H1 (cell line): ENCODE measurements around the gene KIDINS220. TPM values are rescaled to one million over a fixed set of nuclear protein-coding genes. Genes with fewer than 3 reads are reported as not detected.

Source experiments
- CTBP2 ChIP-seq: IDR thresholded peaks from 2 replicates; pipeline ENCODE4 v1.7.0; 2011; ENCODE audit warnings: borderline replicate concordance, mild to moderate bottlenecking, moderate library complexity, mixed read lengths, low read length; ENCODE audit not compliant: insufficient read depth, insufficient read length
- FOSL1 ChIP-seq: IDR thresholded peaks from 2 replicates; pipeline ENCODE4 v1.6.1; 2011; ENCODE audit warnings: mild to moderate bottlenecking, low read depth, low read length, moderate library complexity; ENCODE audit not compliant: insufficient read depth
- SRF ChIP-seq: IDR thresholded peaks from 2 replicates; pipeline ENCODE4 v1.6.1; 2011; ENCODE audit warnings: mild to moderate bottlenecking, low read depth, low read length, moderate library complexity
- TAF1 ChIP-seq: IDR thresholded peaks from 2 replicates; pipeline ENCODE4 v1.6.1; 2011; ENCODE audit warnings: mild to moderate bottlenecking, low read depth, low read length
- ZNF274 ChIP-seq: IDR thresholded peaks from 2 replicates; pipeline ENCODE4 v1.7.0; 2012; ENCODE audit warnings: low read length, borderline replicate concordance; ENCODE audit errors: extremely low read depth
- polyA plus RNA-seq, 7 experiments: library from polyadenylated mRNA; depleted of rRNA in 3 of 7; stranded (reverse) in 5 of 7; unstranded in 2 of 7; fragments of >200 nt in 5 of 7; fragments of 200-250 nt in 2 of 7; gene quantifications; 1 replicate in 5 of 7; 2 replicates in 1 of 7; 4 replicates in 1 of 7; pipeline versions ENCODE4 v1.2.1 to v1.2.3, GENCODE V29; 2011 to 2013; ENCODE audit warnings: missing spikeins in 2 of 7, mixed read lengths in 2 of 7
- total RNA-seq: library from RNA; stranded (reverse); fragmentation: NEBNext Ultra II Directional; extraction: Animal tissue kit (Norgen Biotek cat#: 25700); gene quantifications from 2 replicates; pipeline ENCODE4 v1.2.1, GENCODE V29; 2021
- TF ChIP-seq, protein P1 (sequence below): fragments of 300-600 bp; sonication (generic); IDR thresholded peaks from 2 replicates; pipeline ENCODE4 v1.7.1; 2012; ENCODE audit warnings: low read length, moderate library complexity, mild to moderate bottlenecking, inconsistent platforms; ENCODE audit not compliant: insufficient replicate concordance

KIDINS220 gene
- total and polyA plus RNA-seq, 2 of the 8 experiments (the other 6 are each of a cell fraction or from before 2014, with no cell fraction given), result 21.2 to 27.1 TPM

DNA sequence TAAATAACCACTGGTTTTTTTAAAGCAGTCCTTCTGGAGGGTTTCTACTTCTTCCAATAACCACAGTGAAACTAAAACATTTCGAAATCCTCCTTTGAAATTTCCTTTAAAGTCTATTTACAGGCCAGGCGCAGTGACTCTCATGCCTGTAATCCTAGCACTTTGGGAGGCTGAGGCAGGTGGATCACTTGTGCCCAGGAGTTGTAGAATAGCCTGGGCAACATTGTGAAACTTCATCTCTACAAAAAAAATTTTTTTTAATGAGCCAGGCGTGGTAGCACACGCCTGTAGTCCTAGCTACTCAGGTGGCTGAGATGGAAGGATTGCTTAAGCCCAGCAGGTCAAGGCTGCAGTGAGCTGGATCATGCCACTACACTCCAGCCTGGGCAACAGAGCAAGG, 15.2 kb downstream of the KIDINS220 start (continued):
- TF ChIP-seq, protein P1, sequence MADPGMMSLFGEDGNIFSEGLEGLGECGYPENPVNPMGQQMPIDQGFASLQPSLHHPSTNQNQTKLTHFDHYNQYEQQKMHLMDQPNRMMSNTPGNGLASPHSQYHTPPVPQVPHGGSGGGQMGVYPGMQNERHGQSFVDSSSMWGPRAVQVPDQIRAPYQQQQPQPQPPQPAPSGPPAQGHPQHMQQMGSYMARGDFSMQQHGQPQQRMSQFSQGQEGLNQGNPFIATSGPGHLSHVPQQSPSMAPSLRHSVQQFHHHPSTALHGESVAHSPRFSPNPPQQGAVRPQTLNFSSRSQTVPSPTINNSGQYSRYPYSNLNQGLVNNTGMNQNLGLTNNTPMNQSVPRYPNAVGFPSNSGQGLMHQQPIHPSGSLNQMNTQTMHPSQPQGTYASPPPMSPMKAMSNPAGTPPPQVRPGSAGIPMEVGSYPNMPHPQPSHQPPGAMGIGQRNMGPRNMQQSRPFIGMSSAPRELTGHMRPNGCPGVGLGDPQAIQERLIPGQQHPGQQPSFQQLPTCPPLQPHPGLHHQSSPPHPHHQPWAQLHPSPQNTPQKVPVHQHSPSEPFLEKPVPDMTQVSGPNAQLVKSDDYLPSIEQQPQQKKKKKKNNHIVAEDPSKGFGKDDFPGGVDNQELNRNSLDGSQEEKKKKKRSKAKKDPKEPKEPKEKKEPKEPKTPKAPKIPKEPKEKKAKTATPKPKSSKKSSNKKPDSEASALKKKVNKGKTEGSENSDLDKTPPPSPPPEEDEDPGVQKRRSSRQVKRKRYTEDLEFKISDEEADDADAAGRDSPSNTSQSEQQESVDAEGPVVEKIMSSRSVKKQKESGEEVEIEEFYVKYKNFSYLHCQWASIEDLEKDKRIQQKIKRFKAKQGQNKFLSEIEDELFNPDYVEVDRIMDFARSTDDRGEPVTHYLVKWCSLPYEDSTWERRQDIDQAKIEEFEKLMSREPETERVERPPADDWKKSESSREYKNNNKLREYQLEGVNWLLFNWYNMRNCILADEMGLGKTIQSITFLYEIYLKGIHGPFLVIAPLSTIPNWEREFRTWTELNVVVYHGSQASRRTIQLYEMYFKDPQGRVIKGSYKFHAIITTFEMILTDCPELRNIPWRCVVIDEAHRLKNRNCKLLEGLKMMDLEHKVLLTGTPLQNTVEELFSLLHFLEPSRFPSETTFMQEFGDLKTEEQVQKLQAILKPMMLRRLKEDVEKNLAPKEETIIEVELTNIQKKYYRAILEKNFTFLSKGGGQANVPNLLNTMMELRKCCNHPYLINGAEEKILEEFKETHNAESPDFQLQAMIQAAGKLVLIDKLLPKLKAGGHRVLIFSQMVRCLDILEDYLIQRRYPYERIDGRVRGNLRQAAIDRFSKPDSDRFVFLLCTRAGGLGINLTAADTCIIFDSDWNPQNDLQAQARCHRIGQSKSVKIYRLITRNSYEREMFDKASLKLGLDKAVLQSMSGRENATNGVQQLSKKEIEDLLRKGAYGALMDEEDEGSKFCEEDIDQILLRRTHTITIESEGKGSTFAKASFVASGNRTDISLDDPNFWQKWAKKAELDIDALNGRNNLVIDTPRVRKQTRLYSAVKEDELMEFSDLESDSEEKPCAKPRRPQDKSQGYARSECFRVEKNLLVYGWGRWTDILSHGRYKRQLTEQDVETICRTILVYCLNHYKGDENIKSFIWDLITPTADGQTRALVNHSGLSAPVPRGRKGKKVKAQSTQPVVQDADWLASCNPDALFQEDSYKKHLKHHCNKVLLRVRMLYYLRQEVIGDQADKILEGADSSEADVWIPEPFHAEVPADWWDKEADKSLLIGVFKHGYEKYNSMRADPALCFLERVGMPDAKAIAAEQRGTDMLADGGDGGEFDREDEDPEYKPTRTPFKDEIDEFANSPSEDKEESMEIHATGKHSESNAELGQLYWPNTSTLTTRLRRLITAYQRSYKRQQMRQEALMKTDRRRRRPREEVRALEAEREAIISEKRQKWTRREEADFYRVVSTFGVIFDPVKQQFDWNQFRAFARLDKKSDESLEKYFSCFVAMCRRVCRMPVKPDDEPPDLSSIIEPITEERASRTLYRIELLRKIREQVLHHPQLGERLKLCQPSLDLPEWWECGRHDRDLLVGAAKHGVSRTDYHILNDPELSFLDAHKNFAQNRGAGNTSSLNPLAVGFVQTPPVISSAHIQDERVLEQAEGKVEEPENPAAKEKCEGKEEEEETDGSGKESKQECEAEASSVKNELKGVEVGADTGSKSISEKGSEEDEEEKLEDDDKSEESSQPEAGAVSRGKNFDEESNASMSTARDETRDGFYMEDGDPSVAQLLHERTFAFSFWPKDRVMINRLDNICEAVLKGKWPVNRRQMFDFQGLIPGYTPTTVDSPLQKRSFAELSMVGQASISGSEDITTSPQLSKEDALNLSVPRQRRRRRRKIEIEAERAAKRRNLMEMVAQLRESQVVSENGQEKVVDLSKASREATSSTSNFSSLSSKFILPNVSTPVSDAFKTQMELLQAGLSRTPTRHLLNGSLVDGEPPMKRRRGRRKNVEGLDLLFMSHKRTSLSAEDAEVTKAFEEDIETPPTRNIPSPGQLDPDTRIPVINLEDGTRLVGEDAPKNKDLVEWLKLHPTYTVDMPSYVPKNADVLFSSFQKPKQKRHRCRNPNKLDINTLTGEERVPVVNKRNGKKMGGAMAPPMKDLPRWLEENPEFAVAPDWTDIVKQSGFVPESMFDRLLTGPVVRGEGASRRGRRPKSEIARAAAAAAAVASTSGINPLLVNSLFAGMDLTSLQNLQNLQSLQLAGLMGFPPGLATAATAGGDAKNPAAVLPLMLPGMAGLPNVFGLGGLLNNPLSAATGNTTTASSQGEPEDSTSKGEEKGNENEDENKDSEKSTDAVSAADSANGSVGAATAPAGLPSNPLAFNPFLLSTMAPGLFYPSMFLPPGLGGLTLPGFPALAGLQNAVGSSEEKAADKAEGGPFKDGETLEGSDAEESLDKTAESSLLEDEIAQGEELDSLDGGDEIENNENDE, result no peak
- TF ChIP-seq TAF1 (no peak), SRF (no peak), ZNF274 (no peak), FOSL1 (no peak), CTBP2 (no peak)
- TF ChIP-seq, all 59 proteins: peak for 0
